Loucy (cell line): Measurements from ENCODE around the gene CEP295NL.

ENCODE experiments used
- H2AFZ ChIP-seq: fragments of 200-600 bp; sonication (generic); 2 replicates; pipeline ENCODE4 v1.6.0; 2016; ENCODE audit warnings: antibody characterized with exemption, mild to moderate bottlenecking, low read length, moderate library complexity
- H3F3A ChIP-seq: fragments of 200-600 bp; 2 replicates; pipeline ENCODE4 v1.6.0; 2016; ENCODE audit warnings: antibody characterized with exemption, low read depth, mild to moderate bottlenecking
- H3K27me3 ChIP-seq: fragments of 200-600 bp; sonication (generic); 2 replicates; pipeline ENCODE4 v1.6.1; 2014; ENCODE audit warnings: low read length, mild to moderate bottlenecking; ENCODE audit not compliant: insufficient read depth, poor library complexity, severe bottlenecking
- H3K36me3 ChIP-seq: fragments of 200-600 bp; sonication (generic); 2 replicates; pipeline ENCODE4 v1.6.1; 2016; ENCODE audit warnings: low read length; ENCODE audit not compliant: insufficient read depth
- H3K4me1 ChIP-seq: fragments of 200-600 bp; sonication (generic); 2 replicates; pipeline ENCODE4 v1.5.1; 2014; ENCODE audit warnings: low read length, mild to moderate bottlenecking; ENCODE audit not compliant: insufficient read depth, poor library complexity, severe bottlenecking
- H3K4me2 ChIP-seq: fragments of 200-600 bp; sonication (generic); 2 replicates; pipeline ENCODE4 v1.6.0; 2014; ENCODE audit warnings: antibody characterized with exemption, low read length, low read depth, mild to moderate bottlenecking; ENCODE audit not compliant: poor library complexity, severe bottlenecking
- H3K4me3 ChIP-seq: fragments of 200-600 bp; sonication (generic); 2 replicates; pipeline ENCODE4 v1.5.1; 2014; ENCODE audit warnings: low read length, mild to moderate bottlenecking, mixed read lengths; ENCODE audit not compliant: poor library complexity, severe bottlenecking
- H3K79me2 ChIP-seq: fragments of 200-600 bp; sonication (generic); 2 replicates; pipeline ENCODE4 v1.6.1; 2014; ENCODE audit warnings: low read length; ENCODE audit not compliant: insufficient read depth
- H3K9ac ChIP-seq: fragments of 200-600 bp; sonication (generic); 2 replicates; pipeline ENCODE4 v1.6.0; 2014; ENCODE audit warnings: mild to moderate bottlenecking, low read depth, low read length, moderate library complexity; ENCODE audit not compliant: poor library complexity, severe bottlenecking
- H3K9me2 ChIP-seq: fragments of 200-600 bp; sonication (generic); replicated peaks from 2 replicates; pipeline ENCODE4 v1.6.1; 2016; ENCODE audit warnings: low read depth, low read length, mixed read lengths
- H3K9me3 ChIP-seq: fragments of 200-600 bp; sonication (generic); 2 replicates; pipeline ENCODE4 v1.6.1; 2014; ENCODE audit warnings: mild to moderate bottlenecking, antibody characterized with exemption, low read length, low read depth; ENCODE audit not compliant: insufficient read depth
- H4K20me1 ChIP-seq: fragments of 200-600 bp; sonication (generic); 2 replicates; pipeline ENCODE4 v1.6.0; 2014; ENCODE audit warnings: antibody characterized with exemption, low read length, mild to moderate bottlenecking; ENCODE audit not compliant: insufficient read depth, poor library complexity, severe bottlenecking
- EZH2phosphoT487 ChIP-seq: fragments of 200-600 bp; IDR thresholded peaks from 2 replicates; pipeline ENCODE4 v1.6.1; 2018; ENCODE audit warnings: antibody characterized with exemption, mild to moderate bottlenecking, moderate library complexity, borderline replicate concordance
- TF ChIP-seq, protein P1 (sequence below): fragments of 200-600 bp; sonication (generic); conservative IDR thresholded peaks from 2 replicates; pipeline ENCODE4 v1.5.1; 2014; ENCODE audit warnings: mild to moderate bottlenecking, antibody characterized with exemption, low read length

The CEP295NL gene

GRCh38 chr17:78875363-78876093 lies 27.5 kb downstream of the CEP295NL start:
- H3K4me2 ChIP-seq: no peak overlapping the region
- no peaks in the 10 kb centered on the region for H3F3A ChIP-seq
- TF ChIP-seq, protein P1, sequence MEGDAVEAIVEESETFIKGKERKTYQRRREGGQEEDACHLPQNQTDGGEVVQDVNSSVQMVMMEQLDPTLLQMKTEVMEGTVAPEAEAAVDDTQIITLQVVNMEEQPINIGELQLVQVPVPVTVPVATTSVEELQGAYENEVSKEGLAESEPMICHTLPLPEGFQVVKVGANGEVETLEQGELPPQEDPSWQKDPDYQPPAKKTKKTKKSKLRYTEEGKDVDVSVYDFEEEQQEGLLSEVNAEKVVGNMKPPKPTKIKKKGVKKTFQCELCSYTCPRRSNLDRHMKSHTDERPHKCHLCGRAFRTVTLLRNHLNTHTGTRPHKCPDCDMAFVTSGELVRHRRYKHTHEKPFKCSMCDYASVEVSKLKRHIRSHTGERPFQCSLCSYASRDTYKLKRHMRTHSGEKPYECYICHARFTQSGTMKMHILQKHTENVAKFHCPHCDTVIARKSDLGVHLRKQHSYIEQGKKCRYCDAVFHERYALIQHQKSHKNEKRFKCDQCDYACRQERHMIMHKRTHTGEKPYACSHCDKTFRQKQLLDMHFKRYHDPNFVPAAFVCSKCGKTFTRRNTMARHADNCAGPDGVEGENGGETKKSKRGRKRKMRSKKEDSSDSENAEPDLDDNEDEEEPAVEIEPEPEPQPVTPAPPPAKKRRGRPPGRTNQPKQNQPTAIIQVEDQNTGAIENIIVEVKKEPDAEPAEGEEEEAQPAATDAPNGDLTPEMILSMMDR: no peak
- no peak for TF ChIP-seq EZH2phosphoT487
- no peak overlapping the region for H3K9ac ChIP-seq
- no peaks in the 10 kb centered on the region for H3K9me3 ChIP-seq
- H3K36me3 ChIP-seq: peaks cover 8% of the 10 kb centered on the region; the same call in 1 of the 2 replicates
- no peak overlapping the region for H2AFZ ChIP-seq
- H3K27me3 ChIP-seq: no peaks in the 10 kb centered on the region
- no peaks in the 10 kb centered on the region for H3K9me2 ChIP-seq
- no peaks in the 10 kb centered on the region for H3K4me1 ChIP-seq
- no peak overlapping the region for H3K4me3 ChIP-seq
- H3K79me2 ChIP-seq: no peaks in the 10 kb centered on the region
- H4K20me1 ChIP-seq: no peaks in the 10 kb centered on the region

GRCh38 chr17:78873519-78874340 lies 29.3 kb downstream of the CEP295NL start:
- H3K27me3 ChIP-seq: no peaks in the 10 kb centered on the region
- H3K9ac ChIP-seq: no peak overlapping the region
- H3K9me3 ChIP-seq: no peaks in the 10 kb centered on the region
- H3K4me1 ChIP-seq: no peaks in the 10 kb centered on the region
- no peak overlapping the region for H2AFZ ChIP-seq
- H4K20me1 ChIP-seq: no peaks in the 10 kb centered on the region
- H3K79me2 ChIP-seq: no peaks in the 10 kb centered on the region
- no peak overlapping the region for H3K4me2 ChIP-seq
- H3F3A ChIP-seq: no peaks in the 10 kb centered on the region
- TF ChIP-seq, protein P1: no peak
- no peak for TF ChIP-seq EZH2phosphoT487
- H3K4me3 ChIP-seq: no peak overlapping the region
- peaks cover 13% of the 10 kb centered on the region; the same call in 1 of the 2 replicates for H3K36me3 ChIP-seq
- H3K9me2 ChIP-seq: no peaks in the 10 kb centered on the region

GRCh38 chr17:78872486-78872885 lies 30.5 kb downstream of the CEP295NL start:
- Histone ChIP-seq H3K9ac (no peak overlapping the region), H4K20me1 (no peaks in the 10 kb centered on the region), H3K79me2 (no peaks in the 10 kb centered on the region), H3K4me1 (no peaks in the 10 kb centered on the region), H3K9me3 (no peaks in the 10 kb centered on the region), H2AFZ (no peak overlapping the region), H3K9me2 (no peaks in the 10 kb centered on the region), H3K36me3 (peaks cover 13% of the 10 kb centered on the region; the same call in 1 of the 2 replicates), H3K4me2 (no peak overlapping the region), H3F3A (no peaks in the 10 kb centered on the region), H3K27me3 (no peaks in the 10 kb centered on the region), H3K4me3 (no peak overlapping the region)
- TF ChIP-seq EZH2phosphoT487: no peak
- TF ChIP-seq, protein P1: no peak
